ENCODE results near the gene DCAF15. TPM values are rescaled to one million over a fixed set of nuclear protein-coding genes. Genes with fewer than 3 reads are reported as not detected.

The DCAF15 gene
- total RNA-seq, 1 donor from 2014 or later = 23.7 TPM

DNA sequence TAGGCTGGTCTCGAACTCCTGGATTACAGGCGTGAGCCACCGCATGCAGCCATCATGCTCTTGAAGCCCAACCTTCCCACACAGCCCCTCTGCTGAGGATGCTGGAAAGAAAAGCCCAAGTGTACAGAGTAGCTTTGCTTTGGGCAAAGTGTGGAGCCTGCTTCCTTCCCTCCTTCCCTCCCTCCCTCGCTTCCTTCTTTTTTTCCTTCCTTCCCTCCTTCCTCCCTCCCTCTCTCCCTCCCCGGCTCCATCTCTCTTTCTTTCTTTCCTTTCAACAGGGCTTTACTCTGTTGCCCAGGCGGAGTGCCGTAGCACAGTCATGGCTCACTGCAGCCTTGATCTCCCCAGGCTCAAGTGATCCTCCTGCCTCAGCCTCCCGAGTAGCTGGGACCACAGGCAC is 43.6 kb upstream of the DCAF15 start:
- peaks cover 2% of the 10 kb centered on the region for H3K36me3 ChIP-seq (ENCODE audit: control insufficient read depth, insufficient read depth, low read length)
- no peak for DNase-seq (ENCODE audit: low read depth)
- no peak overlapping the region for H3K4me3 ChIP-seq (ENCODE audit: low read depth, low read length)
- no peaks in the 10 kb centered on the region for H3K27me3 ChIP-seq (ENCODE audit: control insufficient read depth, insufficient read depth, low read length)
- TF ChIP-seq, protein P1, sequence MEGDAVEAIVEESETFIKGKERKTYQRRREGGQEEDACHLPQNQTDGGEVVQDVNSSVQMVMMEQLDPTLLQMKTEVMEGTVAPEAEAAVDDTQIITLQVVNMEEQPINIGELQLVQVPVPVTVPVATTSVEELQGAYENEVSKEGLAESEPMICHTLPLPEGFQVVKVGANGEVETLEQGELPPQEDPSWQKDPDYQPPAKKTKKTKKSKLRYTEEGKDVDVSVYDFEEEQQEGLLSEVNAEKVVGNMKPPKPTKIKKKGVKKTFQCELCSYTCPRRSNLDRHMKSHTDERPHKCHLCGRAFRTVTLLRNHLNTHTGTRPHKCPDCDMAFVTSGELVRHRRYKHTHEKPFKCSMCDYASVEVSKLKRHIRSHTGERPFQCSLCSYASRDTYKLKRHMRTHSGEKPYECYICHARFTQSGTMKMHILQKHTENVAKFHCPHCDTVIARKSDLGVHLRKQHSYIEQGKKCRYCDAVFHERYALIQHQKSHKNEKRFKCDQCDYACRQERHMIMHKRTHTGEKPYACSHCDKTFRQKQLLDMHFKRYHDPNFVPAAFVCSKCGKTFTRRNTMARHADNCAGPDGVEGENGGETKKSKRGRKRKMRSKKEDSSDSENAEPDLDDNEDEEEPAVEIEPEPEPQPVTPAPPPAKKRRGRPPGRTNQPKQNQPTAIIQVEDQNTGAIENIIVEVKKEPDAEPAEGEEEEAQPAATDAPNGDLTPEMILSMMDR (IDR thresholded peaks at IDR 0.05; ENCODE audit: insufficient read depth, low read length, poor library complexity, severe bottlenecking) = no peak

DNA sequence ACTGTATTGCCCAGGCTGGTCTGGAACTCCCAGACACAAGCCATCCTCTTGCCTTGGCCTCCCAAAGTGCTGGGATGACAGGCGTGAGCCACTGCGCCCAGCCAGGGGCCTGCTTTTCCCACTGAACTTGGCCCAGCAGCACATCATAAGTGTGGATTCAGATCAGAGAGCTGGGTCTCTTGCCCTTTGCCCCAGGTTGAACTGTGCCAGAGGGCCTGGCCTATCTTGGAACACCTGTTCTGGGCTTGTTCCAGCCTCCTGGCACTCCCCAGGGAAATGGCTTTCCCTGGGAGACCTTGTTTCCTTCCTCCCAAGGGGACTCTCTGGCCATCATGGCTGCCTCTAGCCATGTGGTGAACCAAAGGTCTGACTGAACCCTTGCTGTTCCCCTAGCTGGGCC is 42.9 kb upstream of the DCAF15 start:
- TF ChIP-seq, protein P1 (IDR thresholded peaks at IDR 0.05; ENCODE audit: insufficient read depth, low read length, poor library complexity, severe bottlenecking) = no peak
- Histone ChIP-seq H3K27me3 (ENCODE audit: control insufficient read depth, insufficient read depth, low read length) (no peaks in the 10 kb centered on the region), H3K36me3 (ENCODE audit: control insufficient read depth, insufficient read depth, low read length) (peaks cover 2% of the 10 kb centered on the region), H3K4me3 (ENCODE audit: low read depth, low read length) (no peak overlapping the region)
- no peak for DNase-seq (ENCODE audit: low read depth)

DNA sequence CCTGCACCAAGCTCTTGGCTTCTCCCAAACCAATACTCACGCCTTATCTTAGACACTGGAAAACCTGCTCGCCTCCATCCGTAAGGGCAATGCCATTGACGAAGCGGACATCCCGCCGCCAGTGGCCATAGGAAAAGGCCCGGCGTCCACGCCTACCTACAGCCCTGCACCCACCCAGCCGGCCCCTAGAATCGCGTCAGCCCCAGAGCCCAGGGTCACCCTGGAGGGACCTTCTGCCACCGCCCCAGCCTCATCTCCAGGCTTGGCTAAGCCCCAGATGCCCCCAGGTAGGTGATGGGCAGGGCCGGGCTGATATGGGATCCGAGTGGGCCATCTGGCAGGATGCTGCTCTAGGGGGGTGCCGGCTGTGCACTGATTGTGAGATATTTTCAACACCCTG is 39.0 kb upstream of the DCAF15 start:
- Histone ChIP-seq H3K4me3 (ENCODE audit: low read depth, low read length) (no peak overlapping the region), H3K36me3 (ENCODE audit: control insufficient read depth, insufficient read depth, low read length) (peaks cover 2% of the 10 kb centered on the region), H3K27me3 (ENCODE audit: control insufficient read depth, insufficient read depth, low read length) (no peaks in the 10 kb centered on the region)
- DNase-seq (ENCODE audit: low read depth) = no peak
- TF ChIP-seq, protein P1 (IDR thresholded peaks at IDR 0.05; ENCODE audit: insufficient read depth, low read length, poor library complexity, severe bottlenecking) = no peak

DNA sequence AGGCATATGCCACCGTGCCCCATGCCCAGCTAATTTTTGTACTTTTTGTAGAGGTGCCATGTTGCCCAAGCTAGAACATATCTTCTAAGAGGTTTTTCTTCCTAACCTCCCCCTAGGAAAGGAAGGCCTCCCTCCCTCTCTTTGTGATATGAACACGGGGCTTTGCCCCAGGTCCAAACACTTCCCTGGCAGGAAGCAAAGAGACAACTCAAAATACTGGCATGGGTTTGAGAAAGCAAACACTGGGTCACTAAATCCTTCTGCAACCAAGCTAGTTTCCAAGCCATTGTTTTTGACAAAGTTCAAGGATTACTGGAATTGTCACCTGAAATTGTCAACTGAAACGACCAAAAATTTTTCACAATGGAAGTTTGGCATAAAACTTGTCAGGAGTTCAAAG is 37.5 kb upstream of the DCAF15 start:
- DNase-seq (ENCODE audit: low read depth) = no peak
- Histone ChIP-seq H3K4me3 (ENCODE audit: low read depth, low read length) (no peak overlapping the region), H3K36me3 (ENCODE audit: control insufficient read depth, insufficient read depth, low read length) (no peaks in the 10 kb centered on the region), H3K27me3 (ENCODE audit: control insufficient read depth, insufficient read depth, low read length) (no peaks in the 10 kb centered on the region)
- TF ChIP-seq, protein P1 (IDR thresholded peaks at IDR 0.05; ENCODE audit: insufficient read depth, low read length, poor library complexity, severe bottlenecking) = no peak

DNA sequence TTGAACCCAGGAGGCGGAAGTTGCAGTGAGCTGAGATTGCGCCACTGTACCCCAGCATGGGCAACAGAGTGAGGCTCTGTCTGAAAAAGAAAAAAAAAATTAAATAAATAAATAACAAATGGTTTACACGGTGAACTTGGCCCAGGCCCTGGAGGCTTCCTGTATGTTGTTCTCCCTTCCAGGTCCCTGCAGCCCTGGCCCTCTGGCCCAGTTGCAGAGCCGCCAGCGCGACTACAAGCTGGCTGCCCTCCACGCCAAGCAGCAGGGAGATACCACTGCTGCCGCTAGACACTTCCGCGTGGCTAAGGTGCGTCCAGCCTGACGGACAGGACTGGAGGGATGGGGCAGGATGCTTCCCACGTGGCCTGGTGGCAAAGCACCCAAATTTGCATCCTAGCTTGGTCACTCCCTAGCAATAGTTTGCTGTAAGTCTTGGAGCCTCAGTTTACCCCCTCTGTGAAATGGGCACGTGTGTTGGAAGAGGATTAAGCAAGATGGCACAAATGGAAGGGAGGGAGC is 34.4 kb upstream of the DCAF15 start:
- DNase-seq (ENCODE audit: low read depth) = no peak
- TF ChIP-seq, protein P1 (IDR thresholded peaks at IDR 0.05; ENCODE audit: insufficient read depth, low read length, poor library complexity, severe bottlenecking) = no peak
- Histone ChIP-seq H3K27me3 (ENCODE audit: control insufficient read depth, insufficient read depth, low read length) (no peaks in the 10 kb centered on the region), H3K36me3 (ENCODE audit: control insufficient read depth, insufficient read depth, low read length) (peaks cover 3% of the 10 kb centered on the region), H3K4me3 (ENCODE audit: low read depth, low read length) (no peak overlapping the region)

DNA sequence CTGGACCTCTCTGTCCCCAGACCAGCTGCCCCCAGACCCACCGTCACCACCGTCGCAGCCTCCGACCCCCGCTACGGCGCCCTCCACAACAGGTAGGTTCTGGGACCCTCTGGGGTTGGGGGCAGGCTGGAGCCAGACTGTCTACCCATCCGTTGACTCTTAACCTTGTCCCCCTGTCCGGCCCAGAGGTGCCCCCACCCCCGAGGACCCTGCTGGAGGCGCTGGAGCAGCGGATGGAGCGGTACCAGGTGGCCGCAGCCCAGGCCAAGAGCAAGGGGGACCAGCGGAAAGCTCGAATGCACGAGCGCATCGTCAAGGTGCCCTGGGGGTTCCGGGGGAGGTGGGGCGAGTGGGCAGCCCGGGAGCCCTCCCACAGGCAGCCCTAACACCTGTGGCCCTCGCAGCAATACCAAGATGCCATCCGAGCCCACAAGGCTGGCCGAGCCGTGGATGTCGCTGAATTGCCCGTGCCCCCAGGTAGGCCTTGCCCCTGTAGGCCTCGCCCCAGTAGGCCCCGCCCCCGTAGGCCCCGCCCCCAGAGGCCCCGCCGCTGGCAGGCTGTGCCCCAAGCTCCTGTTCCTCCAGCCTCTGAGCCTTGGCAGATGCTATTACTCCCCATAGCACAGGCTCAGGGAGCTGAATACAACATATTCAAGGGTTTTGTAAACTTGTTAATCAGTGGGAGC is 33.4 kb upstream of the DCAF15 start:
- no peak for DNase-seq (ENCODE audit: low read depth)
- TF ChIP-seq, protein P1 (IDR thresholded peaks at IDR 0.05; ENCODE audit: insufficient read depth, low read length, poor library complexity, severe bottlenecking) = no peak
- H3K36me3 ChIP-seq (ENCODE audit: control insufficient read depth, insufficient read depth, low read length) = peaks cover 3% of the 10 kb centered on the region
- no peak overlapping the region for H3K4me3 ChIP-seq (ENCODE audit: low read depth, low read length)
- no peaks in the 10 kb centered on the region for H3K27me3 ChIP-seq (ENCODE audit: control insufficient read depth, insufficient read depth, low read length)
